ENCODE data around the gene TNFSF4. TPM values are rescaled to one million over a fixed set of nuclear protein-coding genes. Genes with fewer than 3 reads are reported as not detected.

The TNFSF4 gene
- total RNA-seq, 1 donor from 2014 or later: 2.6 TPM

DNA sequence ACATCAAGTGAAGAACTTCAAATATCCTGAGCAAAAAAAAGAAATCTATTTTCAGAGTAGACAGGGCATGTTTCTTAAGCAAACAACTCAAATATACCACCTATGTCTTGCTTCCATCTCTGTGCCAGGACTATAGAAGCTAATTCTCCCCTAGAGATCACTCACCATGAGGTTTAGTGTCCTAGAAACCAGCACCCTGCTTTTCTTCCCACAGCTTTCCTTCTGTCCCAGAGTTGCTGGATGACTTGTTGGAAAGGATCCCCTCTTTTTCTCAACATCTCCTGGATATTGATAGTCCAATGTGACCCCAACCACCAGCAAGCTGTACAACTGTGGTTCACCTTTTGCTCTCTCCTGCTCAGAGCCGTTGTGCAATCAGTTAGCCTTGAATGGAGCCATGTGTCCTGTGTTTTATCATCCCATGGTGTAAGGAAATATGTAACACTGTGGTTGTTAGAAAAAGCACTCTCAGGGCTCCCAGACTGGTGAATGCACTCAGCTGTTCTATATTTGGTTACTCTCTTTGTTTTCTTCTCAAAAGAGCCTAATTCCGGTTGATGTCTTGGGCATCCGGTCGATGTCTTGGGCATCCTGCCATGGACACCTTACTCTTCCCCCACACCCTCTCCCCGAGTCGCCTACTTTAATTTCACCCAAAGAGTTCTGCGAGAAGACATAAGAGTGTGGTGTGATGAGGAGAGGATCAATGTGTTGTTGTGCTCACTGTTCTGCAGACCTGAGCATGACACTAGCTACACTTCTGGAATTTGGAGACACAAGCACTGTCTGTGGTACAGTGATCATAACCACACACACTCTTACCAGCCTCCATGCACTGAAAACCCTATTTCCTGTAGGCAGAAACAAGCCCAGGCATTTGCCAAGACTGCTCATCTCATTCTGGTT is 1.7 kb downstream of the TNFSF4 start:
- H3K4me3 Mint-ChIP-seq: peak overlapping the region; percentile 59
- H3K9me3 Mint-ChIP-seq: no peaks in the 10 kb centered on the region
- H3K27ac Mint-ChIP-seq: peak overlapping the region; percentile 50
- peaks cover 48% of the 10 kb centered on the region for H3K4me1 Mint-ChIP-seq (ENCODE audit: low read depth)
- H3K36me3 Mint-ChIP-seq (ENCODE audit: low read depth): peaks cover 3% of the 10 kb centered on the region
- H3K27me3 Mint-ChIP-seq (ENCODE audit: insufficient read depth): peaks cover 15% of the 10 kb centered on the region
- DNase-seq (ENCODE audit: low spot score): no peak
- intact Hi-C loops (cut with micrococcal nuclease): loop anchor here (1.0 to 5.0 kb wide), 7 partner anchors 9 to 952 kb away; partner anchors contain the start of gene RABGAP1L

DNA sequence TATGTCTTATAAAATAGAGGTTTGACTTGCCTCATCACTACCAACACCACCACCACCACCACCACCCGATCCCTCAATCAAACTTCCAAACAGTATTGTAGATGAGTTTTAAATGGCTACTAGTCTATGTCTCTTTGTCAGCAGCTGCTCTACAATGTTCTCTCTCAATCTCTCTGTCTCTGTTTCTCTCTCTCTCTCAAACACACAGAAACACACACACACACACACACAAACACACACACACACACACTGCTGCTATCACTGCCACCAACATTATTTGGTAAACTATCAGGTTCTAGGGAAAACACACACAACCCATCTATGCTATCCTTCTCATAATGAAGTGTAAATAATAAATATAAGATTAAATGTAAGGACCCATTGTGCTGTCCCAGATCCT is 2.4 kb downstream of the TNFSF4 start:
- Mint-ChIP-seq H3K27ac (no peak overlapping the region), H3K27me3 (ENCODE audit: insufficient read depth) (peaks cover 13% of the 10 kb centered on the region), H3K4me3 (peak overlapping the region; percentile 31), H3K9me3 (no peaks in the 10 kb centered on the region), H3K36me3 (ENCODE audit: low read depth) (peaks cover 3% of the 10 kb centered on the region), H3K4me1 (ENCODE audit: low read depth) (peaks cover 48% of the 10 kb centered on the region)
- intact Hi-C loops (cut with micrococcal nuclease): loop anchor here (1.0 to 5.0 kb wide), 4 partner anchors 8 to 953 kb away; partner anchors contain the start of gene RABGAP1L
- no peak for DNase-seq (ENCODE audit: low spot score)

DNA sequence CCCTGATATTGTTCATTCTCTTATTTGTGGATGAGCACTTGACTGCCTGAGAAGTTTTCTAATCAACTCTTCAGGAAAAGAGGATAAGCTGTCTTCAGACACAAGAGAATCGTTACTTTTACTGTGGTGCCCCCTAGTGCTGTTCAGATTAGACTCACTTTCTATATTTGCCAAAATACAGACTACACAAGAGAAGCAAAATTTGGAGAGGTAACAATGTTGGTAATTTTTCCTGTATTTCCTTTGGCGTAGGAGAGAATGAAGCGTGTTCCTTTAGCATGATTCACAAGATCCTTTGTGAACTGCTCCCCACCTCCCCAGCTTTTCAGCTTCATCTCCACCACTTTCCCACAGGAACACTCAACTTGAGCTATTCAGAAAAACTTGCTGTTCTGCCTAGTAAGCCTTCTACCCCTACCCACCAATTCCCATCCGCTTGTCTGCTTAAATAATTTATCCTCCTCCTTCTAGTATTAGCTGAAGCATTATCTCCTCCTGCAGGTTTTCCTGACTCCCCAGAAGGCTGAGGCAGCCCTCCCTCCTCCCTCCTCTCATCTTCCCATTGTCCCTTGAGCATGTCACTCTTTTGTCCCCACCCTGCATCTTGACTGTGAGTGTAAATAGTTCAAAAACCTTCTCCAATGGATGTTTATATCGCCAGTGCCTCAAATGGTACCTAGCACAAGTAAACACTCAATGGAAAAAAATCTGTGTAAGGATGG is 4.5 kb downstream of the TNFSF4 start:
- no peak overlapping the region for H3K27ac Mint-ChIP-seq
- H3K9me3 Mint-ChIP-seq: no peaks in the 10 kb centered on the region
- H3K4me3 Mint-ChIP-seq: no peak overlapping the region
- intact Hi-C loops (cut with micrococcal nuclease): loop anchor here (1.0 to 2.0 kb wide), 2 partner anchors 376 to 457 kb away; no protein-coding TSS in a partner anchor
- H3K27me3 Mint-ChIP-seq (ENCODE audit: insufficient read depth): peaks cover 16% of the 10 kb centered on the region
- DNase-seq (ENCODE audit: low spot score): no peak
- H3K4me1 Mint-ChIP-seq (ENCODE audit: low read depth): peaks cover 47% of the 10 kb centered on the region
- H3K36me3 Mint-ChIP-seq (ENCODE audit: low read depth): peaks cover 3% of the 10 kb centered on the region

DNA sequence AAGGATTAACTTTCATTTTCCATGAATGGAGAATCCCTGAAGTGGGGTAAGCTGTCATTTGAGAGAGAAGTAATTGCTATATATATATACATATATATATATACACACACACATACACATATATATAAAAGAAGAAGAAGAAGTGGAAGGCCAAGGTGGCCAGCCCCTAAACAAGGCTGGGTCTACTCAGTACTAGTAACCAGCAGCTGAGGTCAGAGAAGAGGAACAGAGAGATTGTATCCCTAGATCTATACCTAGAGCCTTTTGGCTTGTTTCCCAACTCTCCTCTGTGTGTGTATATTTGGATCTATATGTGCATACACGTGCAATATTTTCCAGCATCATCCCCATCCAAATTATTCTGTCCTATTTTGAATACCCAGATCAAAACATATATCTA is 5.2 kb downstream of the TNFSF4 start:
- no peak overlapping the region for H3K4me3 Mint-ChIP-seq
- peaks cover 41% of the 10 kb centered on the region for H3K4me1 Mint-ChIP-seq (ENCODE audit: low read depth)
- no peak overlapping the region for H3K27ac Mint-ChIP-seq
- DNase-seq (ENCODE audit: low spot score): no peak
- intact Hi-C loops (cut with micrococcal nuclease): loop anchor here (1.0 to 2.0 kb wide), 2 partner anchors 375 to 457 kb away; no protein-coding TSS in a partner anchor
- H3K27me3 Mint-ChIP-seq (ENCODE audit: insufficient read depth): peaks cover 16% of the 10 kb centered on the region
- H3K9me3 Mint-ChIP-seq: no peaks in the 10 kb centered on the region
- H3K36me3 Mint-ChIP-seq (ENCODE audit: low read depth): peaks cover 3% of the 10 kb centered on the region

DNA sequence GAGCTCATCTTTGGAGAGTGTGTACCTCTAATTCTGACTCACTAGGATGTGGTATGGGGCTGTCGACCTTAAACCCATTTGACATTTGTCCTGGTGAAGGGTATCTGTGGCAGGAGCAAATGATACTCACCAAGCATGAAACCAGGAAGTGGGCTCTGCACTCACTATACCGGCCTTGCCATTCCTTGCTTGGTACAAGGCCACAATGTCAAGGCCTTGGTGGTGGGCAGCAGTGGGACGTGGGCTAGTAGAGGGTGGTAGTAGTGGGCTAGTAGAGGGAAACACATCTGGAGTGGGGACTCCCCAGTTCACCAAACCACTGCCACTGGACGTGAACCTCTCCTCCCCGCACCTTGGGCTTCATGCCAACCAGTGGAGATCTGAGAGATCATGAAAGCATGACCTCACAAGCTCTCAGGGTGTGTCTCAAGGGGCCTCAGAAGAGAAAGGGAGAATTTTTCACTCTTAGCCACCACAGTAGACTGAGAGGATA is 11.5 kb downstream of the TNFSF4 start:
- Mint-ChIP-seq H3K4me1 (ENCODE audit: low read depth) (peaks cover 12% of the 10 kb centered on the region), H3K27ac (no peak overlapping the region), H3K4me3 (no peak overlapping the region), H3K36me3 (ENCODE audit: low read depth) (no peaks in the 10 kb centered on the region), H3K9me3 (no peaks in the 10 kb centered on the region), H3K27me3 (ENCODE audit: insufficient read depth) (peaks cover 7% of the 10 kb centered on the region)
- intact Hi-C loops (cut with micrococcal nuclease): loop anchor here (1.0 to 10.0 kb wide), 2 partner anchors 10 to 629 kb away; partner anchors contain the start of genes CENPL and DARS2
- no peak for DNase-seq (ENCODE audit: low spot score)

DNA sequence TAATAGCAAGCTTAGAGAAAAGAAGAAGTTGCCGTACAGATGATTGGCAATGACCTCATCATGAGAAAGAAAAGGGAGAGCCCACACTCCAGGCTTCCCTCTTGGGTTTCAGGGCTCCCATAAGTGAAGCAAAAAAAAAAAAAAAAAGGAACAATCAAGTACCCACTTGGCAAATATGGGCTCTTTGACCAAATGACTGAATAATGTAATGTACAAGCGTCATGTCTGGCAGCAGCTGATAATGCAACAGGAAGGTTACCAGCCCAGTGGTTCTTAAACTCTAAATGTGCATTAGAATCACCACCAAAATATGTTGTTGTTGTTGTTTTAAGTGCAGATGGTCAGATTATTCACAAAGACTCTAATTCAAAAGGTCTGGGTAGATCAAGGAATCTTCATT is 13.5 kb downstream of the TNFSF4 start:
- Mint-ChIP-seq H3K27me3 (ENCODE audit: insufficient read depth) (peaks cover 9% of the 10 kb centered on the region), H3K9me3 (no peaks in the 10 kb centered on the region), H3K27ac (no peak overlapping the region), H3K4me1 (ENCODE audit: low read depth) (peaks cover 12% of the 10 kb centered on the region), H3K4me3 (no peak overlapping the region), H3K36me3 (ENCODE audit: low read depth) (no peaks in the 10 kb centered on the region)
- DNase-seq (ENCODE audit: low spot score): no peak
- intact Hi-C loops (cut with micrococcal nuclease): loop anchor here (10.0 kb wide), 1 partner anchor 631 kb away; the partner anchor contains the start of genes CENPL and DARS2

DNA sequence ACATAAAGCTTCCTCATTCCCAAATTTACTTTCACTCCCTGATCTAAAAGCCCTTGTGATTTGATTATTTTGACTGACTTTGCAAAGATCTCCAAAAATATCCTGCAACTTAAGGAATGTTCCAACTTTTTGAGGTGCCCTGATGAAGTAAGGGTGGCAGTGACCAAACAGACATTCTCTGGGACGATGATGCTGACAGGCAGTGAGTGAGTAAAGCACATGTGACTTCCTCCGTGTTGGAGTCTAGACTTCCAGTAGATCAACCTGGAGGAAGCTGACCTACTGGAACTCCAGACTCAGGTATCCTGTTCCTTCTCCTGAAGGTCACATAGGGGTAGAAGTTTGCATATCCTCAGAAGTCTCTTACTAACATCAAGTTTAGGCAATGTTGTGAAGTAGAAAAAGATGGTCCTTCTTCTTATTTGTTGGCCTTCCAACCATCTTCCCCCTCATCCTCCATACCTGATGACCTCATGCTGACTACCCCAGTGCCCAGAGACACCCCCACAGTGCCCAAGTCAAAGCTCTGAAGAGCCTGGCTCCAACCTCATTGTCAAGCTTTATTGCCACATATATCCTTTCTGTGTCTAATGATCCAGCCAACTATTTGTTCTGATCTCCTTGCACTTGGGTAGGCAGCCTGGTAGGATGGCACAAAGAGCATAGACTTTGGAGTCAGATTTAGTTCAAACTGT is 16.0 kb downstream of the TNFSF4 start:
- H3K27ac Mint-ChIP-seq: no peak overlapping the region
- no peaks in the 10 kb centered on the region for H3K36me3 Mint-ChIP-seq (ENCODE audit: low read depth)
- no peak for DNase-seq (ENCODE audit: low spot score)
- H3K4me1 Mint-ChIP-seq (ENCODE audit: low read depth): peaks cover 8% of the 10 kb centered on the region
- intact Hi-C loops (cut with micrococcal nuclease): loop anchor here (10.0 kb wide), 1 partner anchor 634 kb away; the partner anchor contains the start of genes CENPL and DARS2
- peaks cover 5% of the 10 kb centered on the region for H3K27me3 Mint-ChIP-seq (ENCODE audit: insufficient read depth)
- no peaks in the 10 kb centered on the region for H3K9me3 Mint-ChIP-seq
- no peak overlapping the region for H3K4me3 Mint-ChIP-seq

DNA sequence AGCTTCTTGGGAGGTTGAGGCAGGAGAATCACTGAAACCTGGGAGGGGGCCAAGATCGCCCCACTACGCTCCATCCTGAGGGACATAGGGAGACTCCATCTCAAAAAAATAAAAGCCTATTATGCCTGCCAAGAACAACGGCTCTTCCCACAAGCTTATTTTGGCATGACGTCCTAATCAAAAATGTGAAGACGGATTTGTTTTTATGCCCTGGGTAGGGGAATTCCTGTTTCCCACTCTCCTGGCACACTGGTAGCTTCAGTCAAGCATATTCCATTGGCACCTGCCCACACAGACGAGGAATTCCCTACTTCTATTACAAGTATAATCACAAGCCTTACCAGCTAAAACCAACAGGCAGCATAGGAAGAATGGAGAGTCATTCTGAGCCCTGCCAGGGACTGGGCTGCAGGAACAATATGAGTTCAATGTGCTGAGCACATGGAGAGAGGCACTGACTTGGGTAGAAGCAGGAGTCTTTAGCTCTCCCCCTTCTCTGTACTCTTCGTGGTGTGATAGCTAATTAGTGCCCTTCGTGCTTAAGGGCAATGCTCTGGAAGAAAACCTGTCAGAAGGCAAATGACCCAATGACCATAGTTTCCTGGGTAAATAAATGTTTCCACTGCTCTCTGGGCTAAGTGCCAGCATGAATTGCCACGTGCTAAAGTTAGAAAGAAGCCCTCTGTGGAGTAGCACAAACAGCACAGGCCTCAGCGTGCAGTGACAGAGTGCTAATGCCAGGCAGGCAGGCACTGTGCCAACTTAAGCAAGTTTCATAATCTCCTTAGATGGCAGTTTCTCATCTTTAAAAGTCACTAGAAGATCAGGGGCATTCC is 16.8 kb downstream of the TNFSF4 start:
- no peak overlapping the region for H3K4me3 Mint-ChIP-seq
- no peaks in the 10 kb centered on the region for H3K9me3 Mint-ChIP-seq
- H3K36me3 Mint-ChIP-seq (ENCODE audit: low read depth): no peaks in the 10 kb centered on the region
- H3K4me1 Mint-ChIP-seq (ENCODE audit: low read depth): peaks cover 3% of the 10 kb centered on the region
- H3K27me3 Mint-ChIP-seq (ENCODE audit: insufficient read depth): peaks cover 5% of the 10 kb centered on the region
- intact Hi-C loops (cut with micrococcal nuclease): loop anchor here (10.0 kb wide), 1 partner anchor 634 kb away; the partner anchor contains the start of genes CENPL and DARS2
- DNase-seq (ENCODE audit: low spot score): no peak
- H3K27ac Mint-ChIP-seq: no peak overlapping the region

DNA sequence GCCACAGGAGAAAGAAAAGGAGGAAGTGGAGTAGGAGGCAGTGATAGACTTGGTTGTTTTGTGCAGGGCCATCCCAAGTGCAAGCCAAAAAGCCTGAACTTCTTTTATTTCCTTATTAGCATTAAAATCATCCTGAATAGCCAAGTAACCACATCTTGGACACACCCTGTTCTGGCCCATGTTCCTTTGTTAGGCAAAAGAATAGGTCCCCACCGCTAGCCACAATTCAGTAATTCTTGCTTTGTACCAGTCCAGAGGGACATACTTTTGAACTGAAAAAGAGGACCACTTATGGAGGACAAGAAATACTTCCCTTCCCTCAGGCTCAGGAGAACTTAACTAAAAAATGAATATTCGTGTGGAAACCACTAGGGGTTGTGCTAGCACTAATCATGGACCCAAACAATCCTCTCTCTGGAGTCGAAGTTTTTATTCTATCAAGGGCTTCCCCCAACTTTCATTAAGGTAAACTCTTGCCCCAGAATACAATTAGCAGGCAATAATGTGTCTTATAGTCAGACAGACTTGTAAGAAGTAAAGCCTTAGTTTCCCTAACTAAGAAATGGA is 19.4 kb downstream of the TNFSF4 start:
- Mint-ChIP-seq H3K4me1 (ENCODE audit: low read depth) (no peaks in the 10 kb centered on the region), H3K9me3 (no peaks in the 10 kb centered on the region), H3K27me3 (ENCODE audit: insufficient read depth) (peaks cover 7% of the 10 kb centered on the region), H3K36me3 (ENCODE audit: low read depth) (no peaks in the 10 kb centered on the region), H3K27ac (no peak overlapping the region), H3K4me3 (no peak overlapping the region)
- DNase-seq (ENCODE audit: low spot score): no peak
- intact Hi-C loops (cut with micrococcal nuclease): no loop called here

DNA sequence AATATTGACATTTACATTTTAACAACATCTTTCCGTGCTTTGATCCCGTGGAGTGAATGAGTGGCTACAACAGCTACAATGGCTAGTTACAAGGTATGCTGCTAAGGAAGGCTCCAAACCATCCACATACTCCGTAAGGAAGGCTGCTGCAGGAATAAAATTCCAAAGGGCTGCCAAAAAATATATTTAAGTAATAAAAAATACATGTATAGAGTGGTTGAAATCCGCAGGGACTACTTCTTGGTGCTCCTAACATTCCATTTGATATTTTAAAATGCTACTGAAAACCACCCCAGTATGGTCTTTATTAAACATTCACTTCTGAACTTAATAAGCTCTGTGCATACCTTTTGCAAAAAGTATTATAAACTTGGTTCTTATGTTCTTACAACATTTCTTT is 25.3 kb downstream of the TNFSF4 start:
- DNase-seq (ENCODE audit: low spot score): no peak
- Mint-ChIP-seq H3K4me3 (no peak overlapping the region), H3K27ac (no peak overlapping the region), H3K4me1 (ENCODE audit: low read depth) (no peaks in the 10 kb centered on the region), H3K9me3 (peaks cover 4% of the 10 kb centered on the region), H3K27me3 (ENCODE audit: insufficient read depth) (peaks cover 2% of the 10 kb centered on the region), H3K36me3 (ENCODE audit: low read depth) (no peaks in the 10 kb centered on the region)
- intact Hi-C loops (cut with micrococcal nuclease): no loop called here

DNA sequence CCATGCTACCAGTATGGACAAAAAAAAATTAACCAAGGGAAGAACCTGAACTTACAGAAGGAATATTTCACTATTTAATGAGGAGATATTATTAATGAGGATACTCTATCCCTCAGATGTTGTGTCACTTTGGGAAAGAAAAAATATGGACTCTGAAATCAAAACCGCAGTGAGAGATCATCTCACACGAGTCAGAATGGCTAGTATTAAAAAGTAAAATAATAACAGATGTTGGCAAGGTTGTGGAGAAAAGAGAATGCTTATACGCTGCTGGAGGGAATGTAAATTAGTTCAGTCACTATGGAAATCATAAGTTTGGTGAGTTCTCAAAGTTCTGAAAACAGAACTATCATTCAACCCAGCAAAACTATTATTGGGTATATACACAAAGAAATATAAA is 30.9 kb downstream of the TNFSF4 start:
- Mint-ChIP-seq H3K27ac (no peak overlapping the region), H3K4me3 (no peak overlapping the region), H3K36me3 (ENCODE audit: low read depth) (no peaks in the 10 kb centered on the region), H3K27me3 (ENCODE audit: insufficient read depth) (peaks cover 2% of the 10 kb centered on the region), H3K4me1 (ENCODE audit: low read depth) (no peaks in the 10 kb centered on the region), H3K9me3 (peaks cover 34% of the 10 kb centered on the region)
- DNase-seq (ENCODE audit: low spot score): no peak
- intact Hi-C loops (cut with micrococcal nuclease): no loop called here

Measured in activated T-helper 1 cell treated with anti-CD3 and anti-CD28 coated beads, Interleukin-12 subunit alpha, Interleukin-12 subunit beta, Interleukin-2, Interleukin-4 antibody, amounts not matched to agents 30 ng/mL and 10 ng/mL and 1 ng/mL, durations not matched to agents 14 hours and 24 hours and 36 hours (primary cell).